ACHN (cell line): Measurements from ENCODE around the gene MRPL3.

Source experiments
- DNase-seq: peaks from one replicate; pipeline ENCODE4 v3.0.0-alpha.2; 2015
- in situ Hi-C: cut with HindIII; loops from 2 replicates; pipeline ENCODE4 v1.10.0; 2017; ENCODE audit warnings: low sequenced_read_pairs, low pct_ligation_motif_present, low pct_unique_long_range_greater_than_20kb

Gene MRPL3

DNA sequence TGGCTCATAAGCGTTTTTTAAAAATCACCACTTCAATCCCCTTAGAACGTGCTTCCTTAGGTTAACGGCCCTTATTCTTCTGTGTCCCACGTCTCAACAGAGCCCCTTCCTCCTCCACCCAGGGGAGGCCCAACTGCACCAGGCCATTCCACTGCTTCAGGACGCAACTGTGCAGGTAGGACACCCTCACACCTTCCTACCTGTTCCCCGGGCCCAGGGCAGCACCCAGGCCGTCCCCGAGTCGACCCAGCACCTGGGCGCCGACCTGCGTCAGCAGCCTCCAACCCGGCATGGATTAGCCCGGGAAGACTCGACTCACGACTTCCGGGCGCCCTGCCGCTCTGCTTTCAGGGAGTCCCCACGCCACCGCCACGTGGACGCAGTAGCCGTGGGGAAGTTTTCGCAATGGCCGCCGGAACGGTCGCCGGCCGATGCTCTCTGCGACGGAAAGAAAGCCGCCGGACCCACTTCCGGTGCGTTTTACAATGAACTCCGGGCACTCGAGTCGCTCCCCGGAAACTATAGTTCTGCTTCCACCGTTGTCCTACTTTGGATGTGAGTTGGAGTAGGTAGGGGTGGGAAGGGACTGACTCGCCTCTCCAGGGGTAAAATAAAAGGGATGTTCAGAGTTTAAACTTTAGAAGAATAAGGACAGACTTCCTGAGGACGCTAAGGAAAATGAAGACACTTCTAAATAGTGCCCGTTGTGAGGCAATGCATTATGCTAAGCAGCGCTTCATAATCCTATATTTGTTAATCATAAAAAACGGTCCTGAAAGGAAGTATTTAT lies at the start of gene MRPL3:
MRPL3 (minus strand) TSS at position 442 of the 790 bp plus-strand sequence; CDS start at position 292, 150 bp downstream.
- DNase-seq, result peak; percentile 86
- in situ Hi-C loops, result no loop called here

DNA sequence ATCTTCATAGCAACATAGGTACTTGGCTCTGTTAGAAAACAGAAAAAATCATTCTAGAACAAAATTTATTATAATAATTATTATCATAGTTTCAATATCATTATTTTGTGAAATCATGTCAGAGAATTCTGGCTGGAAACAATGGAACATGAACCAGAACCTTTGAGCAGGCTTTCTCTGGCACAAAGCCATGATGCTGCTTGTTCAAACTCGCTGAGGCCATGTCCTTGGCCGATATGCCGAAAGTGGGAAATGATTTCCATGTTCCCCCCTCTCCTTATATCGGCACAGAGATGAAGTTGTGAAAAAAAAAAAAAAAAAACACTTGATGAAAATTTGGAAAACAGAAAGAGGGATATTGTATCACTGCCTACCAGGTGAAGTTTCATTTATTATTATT lies 49.0 kb upstream of the MRPL3 start:
- in situ Hi-C loops, result no loop called here
- DNase-seq, result no peak

DNA sequence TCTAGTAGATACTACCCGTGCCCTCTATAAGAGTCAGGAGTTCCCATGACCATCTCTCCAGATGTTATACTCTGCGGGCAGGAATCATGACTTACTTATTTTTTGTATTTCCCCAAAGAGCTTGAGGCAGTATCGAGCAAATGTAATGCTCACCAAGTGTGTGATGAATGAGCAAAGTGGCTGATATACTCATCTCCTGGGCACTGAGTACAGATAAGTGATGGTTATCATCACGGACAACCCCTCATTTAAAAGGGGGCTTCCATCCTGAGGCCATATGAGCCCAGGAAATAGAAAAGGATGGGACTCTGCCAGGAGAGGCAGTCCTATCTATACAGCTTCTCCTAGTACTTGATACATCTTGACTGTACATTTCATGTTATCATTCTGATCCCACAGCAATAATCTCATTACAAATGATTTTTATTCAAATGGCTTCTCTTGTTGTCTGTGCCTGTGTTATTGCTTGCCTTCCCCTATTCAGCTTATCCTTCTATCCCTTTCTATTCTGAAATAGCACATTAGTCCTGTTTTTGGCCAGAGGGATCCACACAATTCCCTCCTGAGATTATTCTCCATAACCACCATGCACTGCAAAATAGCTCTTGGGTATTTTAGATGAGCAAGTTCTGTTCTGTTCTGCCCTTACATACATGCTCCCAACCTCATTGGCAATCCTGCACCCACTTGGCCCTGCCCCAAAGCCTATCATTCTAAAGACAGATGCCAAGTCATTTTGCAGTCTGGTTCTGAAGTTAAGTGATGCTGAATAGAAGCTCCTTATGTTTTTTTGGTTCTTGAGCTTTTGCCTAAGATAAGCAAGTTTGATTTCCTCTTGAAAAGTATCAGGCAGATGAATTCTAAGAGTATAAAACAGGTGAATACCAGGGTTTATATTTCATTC lies 48.0 kb upstream of the MRPL3 start:
- in situ Hi-C loops, result no loop called here
- DNase-seq, result no peak

DNA sequence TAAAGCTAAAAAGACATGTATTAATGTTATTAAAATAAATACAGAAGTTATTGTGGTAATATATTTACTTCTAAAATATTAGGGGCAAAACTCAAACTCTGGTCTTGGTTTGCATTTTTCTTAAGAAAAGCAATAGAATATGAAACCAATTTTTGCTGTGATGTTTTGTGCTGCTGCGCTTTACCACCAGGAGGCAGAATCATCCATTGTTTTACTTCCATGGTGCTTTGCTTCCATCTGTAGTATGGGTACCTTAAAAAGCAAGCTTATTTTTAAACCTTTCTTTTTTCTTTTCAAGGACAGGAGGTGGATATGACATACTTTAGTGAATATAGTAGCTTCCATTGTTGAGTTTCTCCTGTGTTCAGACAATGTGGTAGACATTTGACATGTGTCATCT lies 46.6 kb upstream of the MRPL3 start:
- in situ Hi-C loops, result no loop called here
- peak; percentile 10 for DNase-seq

DNA sequence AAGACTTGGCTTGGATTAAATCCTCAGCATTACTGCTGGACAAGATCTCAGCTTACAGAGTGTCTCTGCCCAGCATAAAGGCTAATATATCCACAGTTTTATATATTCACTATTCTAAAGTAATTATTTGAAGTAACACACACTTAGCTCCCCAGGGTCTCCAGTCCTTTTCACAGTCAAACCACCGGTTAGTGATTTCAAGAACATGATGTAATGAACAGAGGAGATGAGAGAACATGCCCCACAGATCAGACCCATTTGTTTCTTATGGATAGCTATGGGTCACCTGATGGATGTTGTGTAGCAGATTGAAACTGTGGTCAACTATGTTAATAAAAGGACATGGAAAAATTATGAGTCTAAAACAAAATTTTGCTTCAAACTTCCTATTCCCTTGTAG lies 44.8 kb upstream of the MRPL3 start:
- no peak for DNase-seq
- in situ Hi-C loops, result no loop called here

DNA sequence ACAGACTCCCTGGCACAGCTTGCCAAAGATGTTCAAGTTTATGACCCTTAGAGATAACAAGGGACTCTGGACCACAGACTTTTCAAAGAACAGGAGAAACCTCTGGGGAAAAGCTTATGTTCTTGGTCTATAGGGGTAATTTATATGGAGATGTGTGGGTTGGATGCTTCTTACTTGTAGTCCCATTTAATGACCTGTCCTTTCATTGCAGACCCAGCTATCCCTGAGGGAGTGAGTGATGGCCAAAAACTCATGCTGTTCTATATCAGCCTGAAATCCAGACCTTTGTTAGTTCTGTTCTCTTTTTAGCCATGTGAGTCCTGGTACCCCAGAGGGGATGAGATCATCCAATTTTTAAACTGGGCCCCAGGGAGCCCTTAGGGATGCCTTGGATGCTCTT lies 43.7 kb upstream of the MRPL3 start:
- in situ Hi-C loops, result no loop called here
- DNase-seq, result no peak

DNA sequence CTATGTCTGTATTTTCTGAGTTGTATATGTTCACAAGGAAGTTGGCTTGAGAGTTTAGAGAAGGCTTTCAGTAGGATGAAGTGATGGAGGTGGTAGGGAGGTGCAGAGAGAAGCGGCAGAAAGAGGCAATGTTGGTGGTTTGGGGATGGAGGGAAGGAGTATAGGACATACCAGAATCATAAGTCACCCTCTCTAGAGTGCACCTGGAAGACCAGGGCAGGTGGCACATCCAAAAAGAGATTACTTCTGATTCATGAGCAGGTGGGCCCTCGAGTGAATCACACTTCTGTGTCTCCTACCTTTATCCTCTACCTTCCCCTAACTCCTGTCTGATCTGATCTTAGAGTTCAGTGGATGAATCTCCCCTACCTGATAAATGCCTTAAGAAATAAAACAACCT lies 41.8 kb upstream of the MRPL3 start:
- in situ Hi-C loops, result no loop called here
- DNase-seq, result no peak

DNA sequence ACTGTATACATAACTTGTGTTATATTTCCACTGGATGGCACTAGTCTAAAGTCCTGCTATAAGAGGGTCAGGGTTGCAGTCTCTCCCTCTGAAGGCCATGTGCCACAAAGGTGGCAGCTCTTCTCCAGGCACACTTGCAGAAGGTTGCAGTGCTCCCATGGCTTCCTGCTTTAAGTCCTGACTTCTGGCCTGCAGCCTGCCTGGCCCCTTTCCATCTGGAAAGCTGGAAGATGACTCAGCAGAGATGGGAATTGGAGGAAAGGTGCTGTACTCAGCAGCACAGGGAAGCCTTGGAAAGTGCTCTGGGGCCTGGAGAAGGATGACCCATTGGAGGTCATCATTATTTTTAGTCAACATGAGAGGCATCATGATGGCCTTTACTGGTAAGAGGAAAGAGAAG lies 40.9 kb upstream of the MRPL3 start:
- in situ Hi-C loops, result no loop called here
- DNase-seq, result peak; percentile 75

DNA sequence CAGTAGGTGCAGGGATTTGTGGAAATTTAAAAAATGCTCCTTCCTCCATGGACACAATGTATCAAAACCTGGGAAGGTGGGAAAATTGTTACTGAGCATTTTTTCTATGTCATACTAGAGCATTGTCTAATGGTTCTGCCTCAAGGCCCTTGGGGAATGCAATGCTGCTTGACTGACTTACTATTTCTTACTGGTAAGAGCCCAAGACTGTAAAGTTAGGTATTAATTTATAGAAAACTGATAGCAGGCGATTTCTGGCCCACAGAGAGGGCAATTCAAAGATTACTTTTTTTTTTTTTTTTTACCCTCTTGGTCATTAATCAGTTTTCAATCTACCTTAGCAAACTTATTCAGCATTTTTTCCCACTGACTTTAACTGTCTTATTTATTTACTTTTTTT lies 38.5 kb upstream of the MRPL3 start:
- DNase-seq, result peak; percentile 45
- in situ Hi-C loops, result no loop called here

DNA sequence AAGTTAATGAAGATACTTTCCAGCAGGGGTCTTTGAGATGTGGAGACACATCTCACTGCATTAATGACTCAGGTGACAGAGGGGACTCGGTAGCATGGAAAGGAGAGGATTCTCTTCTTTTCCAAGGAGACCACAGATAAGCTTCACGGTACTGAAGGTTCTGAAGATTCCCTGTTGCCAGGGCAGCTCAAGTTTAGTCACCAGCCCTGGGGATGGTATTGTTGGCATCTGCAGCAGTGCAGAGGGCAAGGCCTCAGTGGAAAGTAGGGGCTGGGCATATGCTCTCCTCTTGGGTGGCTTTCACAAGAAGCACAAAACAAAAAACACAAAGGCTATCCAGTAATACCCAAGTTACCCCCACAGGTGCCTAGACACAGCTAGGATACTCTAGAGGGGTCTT lies 38.0 kb upstream of the MRPL3 start:
- in situ Hi-C loops, result no loop called here
- no peak for DNase-seq

DNA sequence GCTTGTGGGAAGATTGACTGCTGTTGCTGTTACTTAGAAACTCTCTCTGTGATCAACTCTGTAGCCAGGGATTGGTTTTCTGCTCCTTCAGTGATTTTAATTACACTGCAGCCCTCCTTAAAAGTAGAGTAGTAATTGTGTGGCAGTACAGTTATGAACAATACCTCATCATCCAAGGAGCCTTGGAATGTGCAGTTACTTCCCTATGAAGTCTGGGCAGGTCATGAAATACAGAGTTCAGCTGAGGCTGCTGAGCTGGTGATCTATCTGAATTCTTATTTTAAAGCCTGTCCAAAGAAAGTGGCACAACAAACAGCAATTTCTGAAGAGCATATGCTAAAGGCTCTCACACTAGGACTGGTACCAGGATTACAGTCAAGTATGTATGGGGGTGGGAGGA lies 37.4 kb upstream of the MRPL3 start:
- DNase-seq, result no peak
- in situ Hi-C loops, result no loop called here

DNA sequence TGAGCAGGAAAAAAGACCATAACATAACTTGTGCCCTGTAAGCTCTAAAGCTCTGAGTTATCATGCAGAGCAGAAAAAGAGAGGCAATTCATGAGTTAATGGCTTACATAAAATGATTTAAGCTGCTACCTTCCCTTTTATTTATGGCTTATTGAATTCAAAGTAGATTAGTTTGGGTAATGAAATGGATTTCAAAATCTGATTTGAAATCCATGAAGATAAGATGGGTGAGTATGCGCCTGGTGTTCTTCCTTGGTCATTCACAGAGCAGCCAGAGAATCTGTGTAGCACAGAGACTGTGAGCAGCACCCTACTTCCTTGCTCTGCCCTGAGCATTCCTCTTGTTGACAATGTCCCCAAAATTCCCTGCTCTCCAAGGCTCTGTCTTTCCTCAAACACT lies 36.2 kb upstream of the MRPL3 start:
- DNase-seq, result no peak
- in situ Hi-C loops, result no loop called here

DNA sequence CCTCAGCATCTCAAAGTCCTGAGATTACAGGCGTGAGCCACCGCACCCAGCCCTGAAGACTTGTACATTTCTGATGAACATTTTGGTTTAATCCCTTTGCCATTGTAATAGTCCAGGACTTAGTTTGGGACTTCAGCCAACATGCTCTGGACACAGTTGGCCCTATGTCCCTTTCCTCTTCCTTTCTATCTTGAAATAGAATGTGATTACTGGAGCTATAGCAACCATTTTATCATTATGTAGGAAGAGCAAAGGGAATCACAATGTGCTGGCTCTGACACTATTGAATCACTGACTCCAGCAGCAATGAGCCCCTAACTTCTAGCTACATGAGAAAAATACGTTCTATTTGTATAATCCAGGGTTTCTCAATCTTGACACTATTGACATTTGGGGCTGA lies 34.8 kb upstream of the MRPL3 start:
- in situ Hi-C loops, result no loop called here
- DNase-seq, result no peak

DNA sequence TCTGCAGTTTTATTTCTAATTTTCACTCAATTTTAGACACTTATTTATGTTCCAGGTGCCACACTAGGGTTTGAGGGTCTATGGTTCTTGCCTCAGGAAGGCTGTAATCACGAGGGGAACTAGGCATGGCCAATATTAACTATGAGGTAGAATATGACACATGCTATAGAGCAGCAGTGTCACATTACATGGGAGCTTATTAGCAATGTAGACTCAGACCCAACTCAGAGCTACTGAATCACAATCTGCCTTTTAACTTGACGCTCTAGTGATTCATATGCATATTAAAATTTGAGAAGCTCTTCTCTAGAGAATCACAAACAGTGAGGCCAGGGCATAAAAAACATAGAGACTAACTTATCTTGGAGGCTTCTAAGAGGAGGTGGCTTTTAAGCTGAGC lies 32.8 kb upstream of the MRPL3 start:
- in situ Hi-C loops, result no loop called here
- DNase-seq, result no peak

DNA sequence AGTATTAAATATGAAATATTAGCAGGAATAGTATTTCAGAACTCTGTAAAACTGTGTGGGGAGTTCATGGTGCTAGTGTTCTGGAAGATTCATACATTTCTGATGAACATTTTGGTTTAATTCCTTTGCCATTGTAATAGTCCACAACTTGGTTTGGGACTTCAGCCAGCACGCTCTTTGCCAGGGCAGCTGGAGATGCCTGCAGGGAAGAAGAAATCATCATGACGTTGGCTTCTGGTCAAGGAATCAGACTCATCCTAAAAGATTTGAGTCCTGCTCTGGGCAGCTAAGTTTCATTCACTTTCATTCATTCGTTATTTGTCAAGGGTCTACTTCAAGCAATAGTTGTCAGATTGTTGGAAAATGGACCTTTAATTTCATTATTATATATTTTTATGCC lies 32.4 kb upstream of the MRPL3 start:
- no peak for DNase-seq
- in situ Hi-C loops, result no loop called here

DNA sequence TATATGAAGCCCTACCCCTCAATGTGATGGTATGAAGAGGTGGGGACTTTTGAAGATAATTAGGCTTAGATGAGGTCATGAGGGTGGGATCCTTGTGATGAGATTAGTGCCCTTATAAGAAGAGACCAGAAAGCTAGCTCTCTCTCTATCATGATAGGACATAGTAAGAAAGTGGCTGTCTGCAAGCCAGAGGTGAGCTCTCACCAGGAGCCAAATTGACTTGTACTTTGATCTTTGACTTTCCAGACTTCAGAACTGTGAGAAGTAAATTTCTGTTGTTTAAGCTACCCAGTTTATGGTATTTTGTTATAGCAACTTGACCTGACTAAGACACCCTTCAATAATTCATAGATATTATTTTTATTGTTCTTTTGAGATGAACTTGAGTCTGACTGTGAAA lies 29.9 kb upstream of the MRPL3 start:
- no peak for DNase-seq
- in situ Hi-C loops, result no loop called here

DNA sequence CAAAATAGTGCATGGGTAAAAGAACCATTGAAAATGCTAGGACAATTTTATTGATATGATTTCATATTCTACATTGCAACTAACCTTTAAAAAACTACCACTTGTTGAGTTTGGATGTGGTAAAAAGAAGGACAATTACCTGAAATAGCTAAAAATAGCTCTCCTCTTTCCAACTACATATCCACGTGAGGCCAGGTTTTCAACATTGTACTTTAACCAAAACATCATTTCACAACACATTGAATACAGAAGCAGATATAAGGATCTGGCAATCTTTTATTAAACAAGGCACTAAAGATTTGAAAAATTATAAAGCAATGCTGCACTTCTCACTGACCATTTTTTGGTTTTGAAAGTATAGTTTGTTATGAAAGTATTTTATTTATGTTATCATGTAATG lies 28.1 kb upstream of the MRPL3 start:
- in situ Hi-C loops, result no loop called here
- no peak for DNase-seq

DNA sequence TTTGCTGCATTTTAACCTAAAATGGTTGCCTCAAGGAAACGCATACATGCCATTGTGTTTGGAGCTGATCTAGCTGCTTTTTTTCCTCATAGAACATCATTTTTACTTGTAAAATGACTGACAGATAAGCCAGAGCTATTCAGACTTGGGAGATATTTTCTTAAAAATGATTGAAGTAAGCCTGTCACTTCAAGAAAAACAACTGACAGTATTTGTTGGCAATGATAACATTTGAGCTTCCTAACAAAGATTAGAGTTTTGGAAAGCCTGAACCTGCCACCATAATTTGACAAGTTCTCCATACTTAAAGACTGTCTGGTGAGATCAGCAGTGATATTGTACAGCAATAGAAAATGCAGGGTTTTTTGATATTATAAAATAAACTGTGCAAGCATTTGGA lies 27.6 kb upstream of the MRPL3 start:
- in situ Hi-C loops, result no loop called here
- DNase-seq, result no peak

DNA sequence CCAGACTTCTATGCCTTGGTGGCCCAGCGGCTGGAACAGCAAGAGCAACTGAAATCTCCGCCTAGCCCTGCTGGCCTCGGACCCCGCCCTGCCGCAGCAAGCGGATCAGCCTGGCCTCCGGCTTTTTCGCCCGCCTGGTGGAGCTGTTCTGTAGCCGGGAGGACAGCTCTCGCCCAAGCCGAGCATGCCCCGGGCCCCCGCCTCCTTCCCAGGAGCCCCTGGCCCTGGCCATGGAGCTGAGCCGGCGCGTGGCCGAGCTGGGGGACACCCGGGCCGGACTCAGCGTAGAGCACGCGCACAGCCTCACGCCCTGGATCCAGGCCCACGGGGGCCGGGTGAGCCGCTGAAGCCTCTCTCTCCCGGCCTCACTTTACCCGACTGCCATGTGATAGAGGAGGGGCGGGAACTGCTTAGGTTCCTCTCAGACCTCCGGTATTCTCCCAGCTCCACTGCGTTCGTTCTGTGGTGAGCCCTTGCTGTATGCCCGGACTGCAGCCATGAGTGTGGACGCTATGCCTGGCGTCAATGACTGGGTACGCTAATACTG lies 24.1 kb upstream of the MRPL3 start:
- in situ Hi-C loops, result no loop called here
- DNase-seq, result no peak

DNA sequence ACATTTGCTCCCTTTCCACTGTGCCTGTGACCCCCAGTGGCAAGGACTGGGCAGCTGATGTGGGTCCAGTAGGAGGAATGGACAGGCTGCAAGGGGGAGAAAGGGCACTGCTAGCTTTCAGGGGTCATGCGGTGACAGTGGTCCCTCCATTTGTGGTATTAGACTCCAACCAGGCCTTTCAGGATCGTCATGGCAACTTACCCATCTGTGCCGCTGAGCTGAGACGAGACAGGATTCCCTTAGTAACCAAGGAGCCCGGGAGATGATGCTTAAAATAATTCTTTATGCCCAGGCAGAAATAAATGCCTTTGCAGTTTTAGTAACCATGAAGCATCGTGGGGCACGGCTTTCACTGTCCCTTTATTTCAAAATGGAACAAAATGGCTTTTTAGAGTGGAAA lies 15.9 kb upstream of the MRPL3 start:
- in situ Hi-C loops, result no loop called here
- no peak for DNase-seq
